HEK293 (cell line): ENCODE results near the gene LAMTOR4.

Experiments used
- GLIS2 ChIP-seq: fragments of 450-650 bp; formaldehyde crosslinking; IDR thresholded peaks from 2 replicates; pipeline ENCODE4 v1.5.1; 2016; ENCODE audit warnings: missing biosample characterization, missing genetic modification characterization
- KLF10 ChIP-seq: fragments of 450-650 bp; IDR thresholded peaks from 2 replicates; pipeline ENCODE4 v1.5.1; 2018; ENCODE audit warnings: missing biosample characterization, mild to moderate bottlenecking, missing genetic modification characterization
- PATZ1 ChIP-seq: fragments of 450-650 bp; formaldehyde crosslinking; IDR thresholded peaks from 2 replicates; pipeline ENCODE4 v1.5.1; 2016; ENCODE audit warnings: missing biosample characterization, missing genetic modification characterization
- REST ChIP-seq: fragments of 450-650 bp; formaldehyde crosslinking; IDR thresholded peaks from 2 replicates; pipeline ENCODE4 v1.5.1; 2016; ENCODE audit warnings: missing biosample characterization, missing genetic modification characterization
- SP3 ChIP-seq: fragments of 450-650 bp; formaldehyde crosslinking; IDR thresholded peaks from 2 replicates; pipeline ENCODE4 v1.5.1; 2016; ENCODE audit warnings: missing biosample characterization, missing genetic modification characterization
- SP7 ChIP-seq: fragments of 450-650 bp; formaldehyde crosslinking; IDR thresholded peaks from 2 replicates; pipeline ENCODE4 v1.5.1; 2016; ENCODE audit warnings: missing biosample characterization, missing genetic modification characterization
- ZBTB17 ChIP-seq: fragments of 450-650 bp; formaldehyde crosslinking; IDR thresholded peaks from 2 replicates; pipeline ENCODE4 v1.5.1; 2016; ENCODE audit warnings: missing biosample characterization, missing genetic modification characterization
- ZBTB6 ChIP-seq: fragments of 450-650 bp; formaldehyde crosslinking; IDR thresholded peaks from 2 replicates; pipeline ENCODE4 v1.5.1; 2017; ENCODE audit warnings: missing biosample characterization, missing genetic modification characterization
- ZEB2 ChIP-seq: fragments of 450-650 bp; formaldehyde crosslinking; IDR thresholded peaks from 2 replicates; pipeline ENCODE4 v1.5.1; 2016; ENCODE audit warnings: missing biosample characterization, missing genetic modification characterization
- ZNF19 ChIP-seq: fragments of 450-650 bp; formaldehyde crosslinking; IDR thresholded peaks from 2 replicates; pipeline ENCODE4; 2016; ENCODE audit warnings: missing biosample characterization, missing genetic modification characterization, low read depth
- ZNF2 ChIP-seq: fragments of 450-650 bp; formaldehyde crosslinking; IDR thresholded peaks from 2 replicates; pipeline ENCODE4 v1.5.1; 2016; ENCODE audit warnings: missing biosample characterization, missing genetic modification characterization
- ZNF623 ChIP-seq: fragments of 450-650 bp; formaldehyde crosslinking; IDR thresholded peaks from 2 replicates; pipeline ENCODE4 v1.5.1; 2016; ENCODE audit warnings: missing biosample characterization, missing genetic modification characterization
- ZNF707 ChIP-seq: fragments of 450-650 bp; formaldehyde crosslinking; IDR thresholded peaks from 2 replicates; pipeline ENCODE4 v1.5.1; 2016; ENCODE audit warnings: missing biosample characterization, missing genetic modification characterization
- ZNF747 ChIP-seq: fragments of 450-650 bp; formaldehyde crosslinking; IDR thresholded peaks from 2 replicates; pipeline ENCODE4 v1.5.1; 2016; ENCODE audit warnings: missing biosample characterization, missing genetic modification characterization
- ZSCAN23 ChIP-seq: fragments of 450-650 bp; formaldehyde crosslinking; IDR thresholded peaks from 2 replicates; pipeline ENCODE4 v1.5.1; 2016; ENCODE audit warnings: missing biosample characterization, missing genetic modification characterization
- TF ChIP-seq, protein P1 (sequence below): fragments of 450-650 bp; formaldehyde crosslinking; IDR thresholded peaks from 2 replicates; pipeline ENCODE4 v1.5.1; 2016; ENCODE audit warnings: missing biosample characterization, missing genetic modification characterization
- TF ChIP-seq, protein P2 (sequence below): fragments of 450-650 bp; formaldehyde crosslinking; IDR thresholded peaks from 2 replicates; pipeline ENCODE4 v1.5.1; 2017; ENCODE audit warnings: missing biosample characterization, mild to moderate bottlenecking, missing genetic modification characterization, moderate library complexity
- TF ChIP-seq, protein P3 (sequence below): fragments of 450-650 bp; formaldehyde crosslinking; IDR thresholded peaks from 2 replicates; pipeline ENCODE4 v1.5.1; 2016; ENCODE audit warnings: missing biosample characterization, missing genetic modification characterization
- TF ChIP-seq, protein P4 (sequence below): fragments of 450-650 bp; formaldehyde crosslinking; IDR thresholded peaks from 2 replicates; pipeline ENCODE4 v1.5.1; 2016; ENCODE audit warnings: missing biosample characterization, missing genetic modification characterization, borderline replicate concordance

LAMTOR4 gene

DNA sequence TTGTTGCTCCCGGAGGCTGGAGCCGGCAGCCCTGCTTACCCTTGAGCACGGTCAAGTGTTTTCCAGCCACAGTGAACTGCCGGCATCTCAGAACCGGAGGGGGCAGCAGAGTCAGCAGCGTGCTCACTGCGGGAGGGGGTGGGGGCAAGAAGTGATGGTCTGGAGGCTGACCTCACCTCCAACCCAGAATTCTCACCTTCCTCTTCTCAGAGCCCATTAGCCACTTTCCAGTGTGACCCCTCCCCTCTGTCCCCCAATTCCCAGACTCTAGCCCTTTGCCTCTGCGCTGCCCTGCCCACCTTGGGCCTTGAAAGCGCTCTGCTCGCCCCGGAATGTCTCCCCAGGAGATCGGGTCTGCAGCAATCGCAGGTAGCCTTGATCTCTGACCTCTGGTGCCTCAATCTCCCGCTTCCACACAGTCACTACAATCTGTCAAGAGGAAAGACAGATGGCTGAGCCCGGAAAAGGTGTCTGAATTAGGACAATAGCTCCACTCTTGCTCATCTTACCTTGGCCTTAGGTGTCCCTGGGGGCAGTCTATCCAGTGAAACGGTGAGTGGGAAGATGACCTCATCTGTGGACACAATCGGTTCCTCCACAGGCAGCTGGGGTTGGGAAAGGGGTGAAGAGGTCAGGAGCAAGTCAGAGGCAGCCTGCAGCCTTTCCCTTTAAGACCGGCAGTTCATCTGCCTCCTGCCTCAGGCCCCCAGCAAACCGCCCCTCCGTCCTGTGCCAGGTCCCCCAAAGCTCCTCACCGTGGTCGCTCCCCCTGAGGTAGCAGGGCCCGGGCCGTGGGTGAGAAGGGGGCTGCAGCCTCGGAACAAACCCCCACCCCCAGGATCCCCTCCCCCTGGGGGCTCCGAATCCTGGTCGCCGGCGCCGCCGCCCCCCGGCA is 8.9 kb downstream of the LAMTOR4 start (continued):
- TF ChIP-seq ZNF2 (tag by site-specific recombination) (no peak), ZBTB17 (peak; percentile 48), GLIS2 (peak; percentile 78), ZNF19 (no peak), ZNF623 (tag by site-specific recombination) (no peak), SP3 (tag by site-specific recombination) (no peak), PATZ1 (peak; percentile 73), ZNF747 (tag by site-specific recombination) (no peak), SP7 (tag by site-specific recombination) (0 out of 2 replicates have a peak, but pooled peaks have one; percentile 18), ZSCAN23 (tag by site-specific recombination) (no peak), KLF10 (no peak), ZNF707 (tag by site-specific recombination) (no peak), ZEB2 (tag by site-specific recombination) (peak; percentile 80), REST (tag by site-specific recombination) (0 out of 2 replicates have a peak, but pooled peaks have one; percentile 12), ZBTB6 (tag by site-specific recombination) (peak; percentile 76; the same call in 1 of the 2 replicates)
- TF ChIP-seq, protein P1, sequence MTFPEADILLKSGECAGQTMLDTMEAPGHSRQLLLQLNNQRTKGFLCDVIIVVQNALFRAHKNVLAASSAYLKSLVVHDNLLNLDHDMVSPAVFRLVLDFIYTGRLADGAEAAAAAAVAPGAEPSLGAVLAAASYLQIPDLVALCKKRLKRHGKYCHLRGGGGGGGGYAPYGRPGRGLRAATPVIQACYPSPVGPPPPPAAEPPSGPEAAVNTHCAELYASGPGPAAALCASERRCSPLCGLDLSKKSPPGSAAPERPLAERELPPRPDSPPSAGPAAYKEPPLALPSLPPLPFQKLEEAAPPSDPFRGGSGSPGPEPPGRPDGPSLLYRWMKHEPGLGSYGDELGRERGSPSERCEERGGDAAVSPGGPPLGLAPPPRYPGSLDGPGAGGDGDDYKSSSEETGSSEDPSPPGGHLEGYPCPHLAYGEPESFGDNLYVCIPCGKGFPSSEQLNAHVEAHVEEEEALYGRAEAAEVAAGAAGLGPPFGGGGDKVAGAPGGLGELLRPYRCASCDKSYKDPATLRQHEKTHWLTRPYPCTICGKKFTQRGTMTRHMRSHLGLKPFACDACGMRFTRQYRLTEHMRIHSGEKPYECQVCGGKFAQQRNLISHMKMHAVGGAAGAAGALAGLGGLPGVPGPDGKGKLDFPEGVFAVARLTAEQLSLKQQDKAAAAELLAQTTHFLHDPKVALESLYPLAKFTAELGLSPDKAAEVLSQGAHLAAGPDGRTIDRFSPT (tag by site-specific recombination): peak; percentile 43; the same call in 1 of the 2 replicates
- TF ChIP-seq, protein P2, sequence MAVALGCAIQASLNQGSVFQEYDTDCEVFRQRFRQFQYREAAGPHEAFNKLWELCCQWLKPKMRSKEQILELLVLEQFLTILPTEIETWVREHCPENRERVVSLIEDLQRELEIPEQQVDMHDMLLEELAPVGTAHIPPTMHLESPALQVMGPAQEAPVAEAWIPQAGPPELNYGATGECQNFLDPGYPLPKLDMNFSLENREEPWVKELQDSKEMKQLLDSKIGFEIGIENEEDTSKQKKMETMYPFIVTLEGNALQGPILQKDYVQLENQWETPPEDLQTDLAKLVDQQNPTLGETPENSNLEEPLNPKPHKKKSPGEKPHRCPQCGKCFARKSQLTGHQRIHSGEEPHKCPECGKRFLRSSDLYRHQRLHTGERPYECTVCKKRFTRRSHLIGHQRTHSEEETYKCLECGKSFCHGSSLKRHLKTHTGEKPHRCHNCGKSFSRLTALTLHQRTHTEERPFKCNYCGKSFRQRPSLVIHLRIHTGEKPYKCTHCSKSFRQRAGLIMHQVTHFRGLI: no peak
- TF ChIP-seq, protein P3, sequence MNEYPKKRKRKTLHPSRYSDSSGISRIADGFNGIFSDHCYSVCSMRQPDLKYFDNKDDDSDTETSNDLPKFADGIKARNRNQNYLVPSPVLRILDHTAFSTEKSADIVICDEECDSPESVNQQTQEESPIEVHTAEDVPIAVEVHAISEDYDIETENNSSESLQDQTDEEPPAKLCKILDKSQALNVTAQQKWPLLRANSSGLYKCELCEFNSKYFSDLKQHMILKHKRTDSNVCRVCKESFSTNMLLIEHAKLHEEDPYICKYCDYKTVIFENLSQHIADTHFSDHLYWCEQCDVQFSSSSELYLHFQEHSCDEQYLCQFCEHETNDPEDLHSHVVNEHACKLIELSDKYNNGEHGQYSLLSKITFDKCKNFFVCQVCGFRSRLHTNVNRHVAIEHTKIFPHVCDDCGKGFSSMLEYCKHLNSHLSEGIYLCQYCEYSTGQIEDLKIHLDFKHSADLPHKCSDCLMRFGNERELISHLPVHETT (tag by site-specific recombination): no peak
- TF ChIP-seq, protein P4, sequence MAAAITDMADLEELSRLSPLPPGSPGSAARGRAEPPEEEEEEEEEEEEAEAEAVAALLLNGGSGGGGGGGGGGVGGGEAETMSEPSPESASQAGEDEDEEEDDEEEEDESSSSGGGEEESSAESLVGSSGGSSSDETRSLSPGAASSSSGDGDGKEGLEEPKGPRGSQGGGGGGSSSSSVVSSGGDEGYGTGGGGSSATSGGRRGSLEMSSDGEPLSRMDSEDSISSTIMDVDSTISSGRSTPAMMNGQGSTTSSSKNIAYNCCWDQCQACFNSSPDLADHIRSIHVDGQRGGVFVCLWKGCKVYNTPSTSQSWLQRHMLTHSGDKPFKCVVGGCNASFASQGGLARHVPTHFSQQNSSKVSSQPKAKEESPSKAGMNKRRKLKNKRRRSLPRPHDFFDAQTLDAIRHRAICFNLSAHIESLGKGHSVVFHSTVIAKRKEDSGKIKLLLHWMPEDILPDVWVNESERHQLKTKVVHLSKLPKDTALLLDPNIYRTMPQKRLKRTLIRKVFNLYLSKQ (tag by site-specific recombination): no peak
